Gastrocnemius medialis (tissue), 4 donors: Measurements from ENCODE around the gene GRK4. TPM values are rescaled to one million over a fixed set of nuclear protein-coding genes. Genes with fewer than 3 reads are reported as not detected.

Experiments
- ATAC-seq, 2 donors: fragments of 150-250 bp; one replicate each; pipeline ENCODE4 v1.9.1; 2016
- DNase-seq, 2 donors: peaks; one replicate each; pipeline ENCODE4 v3.0.0-alpha.2; 2019
- H3K27ac ChIP-seq, 4 donors: fragments of 200-600 bp; sonication (generic); 1 replicate in 1 of 4; 2 replicates in 3 of 4; pipeline ENCODE4 v1.5.1; 2016 to 2018; ENCODE audit warnings: mild to moderate bottlenecking in 2 of 4, moderate library complexity in 1 of 4
- H3K27me3 ChIP-seq, 3 donors: fragments of 200-600 bp; sonication (generic) in 2 of 3; 1 replicate in 1 of 3; 2 replicates in 2 of 3; pipeline versions ENCODE4 v1.5.1 to v1.6.0; 2016 to 2019; ENCODE audit warnings: mild to moderate bottlenecking in 1 of 3, moderate library complexity in 1 of 3
- H3K36me3 ChIP-seq, 2 donors: fragments of 200-600 bp; sonication (generic) in 1 of 2; one replicate each; pipeline ENCODE4 v1.5.1; 2017 to 2018
- H3K4me1 ChIP-seq, 2 donors: fragments of 200-600 bp; sonication (generic) in 1 of 2; one replicate each; pipeline ENCODE4 v1.5.1; 2016 to 2017; ENCODE audit warnings: mild to moderate bottlenecking in 2 of 2
- H3K4me3 ChIP-seq, 4 donors: fragments of 200-600 bp; sonication (generic) in 3 of 4; 1 replicate in 1 of 4; 2 replicates in 3 of 4; pipeline ENCODE4 v1.5.1; 2016 to 2019; ENCODE audit warnings: mild to moderate bottlenecking in 2 of 4
- H3K9me3 ChIP-seq, 3 donors: fragments of 200-600 bp; sonication (generic) in 2 of 3; 1 replicate in 1 of 3; 2 replicates in 2 of 3; pipeline ENCODE4 v1.5.1; 2016 to 2019
- CTCF ChIP-seq, 5 experiments: fragments of 450-650 bp in 3 of 5; fragments of 200-600 bp in 2 of 5; sonication (generic) in 2 of 5; IDR thresholded peaks in 4 of 5; conservative IDR thresholded peaks in 1 of 5; 1 replicate in 4 of 5; 2 replicates in 1 of 5; pipeline ENCODE4 v1.5.1; 2016 to 2019; ENCODE audit warnings: antibody characterized with exemption in 5 of 5, mild to moderate bottlenecking in 3 of 5, moderate library complexity in 3 of 5
- POLR2A ChIP-seq, 2 donors: fragments of 450-650 bp; IDR thresholded peaks; one replicate each; pipeline ENCODE4 v1.6.1; 2017; ENCODE audit warnings: antibody characterized with exemption in 2 of 2, mild to moderate bottlenecking in 2 of 2, moderate library complexity in 2 of 2
- in situ Hi-C, 4 donors: fragments of 200-750 bp; cut with MboI; loops; one replicate each; pipeline versions ENCODE4 v1.15.0 to v1.8.0; 2017; ENCODE audit warnings: low sequenced_read_pairs in 4 of 4
- intact Hi-C: fragments of 100-400 bp; cut with DNase I; formaldehyde crosslinking; loops from one replicate; pipeline ENCODE4 v1.15.1; 2023; ENCODE audit warnings: low total_unique reads
- total RNA-seq, 4 donors: library from RNA; depleted of rRNA; stranded (reverse); fragments of >200 nt; gene quantifications; one replicate each; pipeline versions ENCODE4 v1.1.0 to v1.2.3, GENCODE V29; 2016

Gene GRK4
- total RNA-seq, 4 donors from 2014 or later, result 2.8 to 5.8 (median 3.7) TPM

GRCh38 chr4:3007724-3008123 is 44.4 kb downstream of the GRK4 start:
- Histone ChIP-seq H3K4me1 (no peaks in the 10 kb centered on the region), H3K36me3 (no peaks in the 10 kb centered on the region), H3K4me3 (no peak overlapping the region), H3K27me3 (no peaks in the 10 kb centered on the region), H3K27ac (no peak overlapping the region), H3K9me3 (no peaks in the 10 kb centered on the region)
- intact Hi-C loops (no loop called here), in situ Hi-C loops (no loop called here)
- TF ChIP-seq POLR2A (IDR thresholded peaks at IDR 0.05), result no peak
- TF ChIP-seq CTCF (IDR thresholded peaks at IDR 0.05 in 4 of 5, conservative IDR thresholded peaks at IDR 0.05 in 1 of 5), result no peak
- ATAC-seq (no peak), DNase-seq (no peak)

GRCh38 chr4:3009422-3009821 is 46.1 kb downstream of the GRK4 start:
- H3K36me3 ChIP-seq, result no peaks in the 10 kb centered on the region
- H3K9me3 ChIP-seq, result no peaks in the 10 kb centered on the region
- no peak for ATAC-seq
- intact Hi-C loops, result no loop called here
- TF ChIP-seq POLR2A (IDR thresholded peaks at IDR 0.05), result no peak
- TF ChIP-seq CTCF (IDR thresholded peaks at IDR 0.05 in 4 of 5, conservative IDR thresholded peaks at IDR 0.05 in 1 of 5), result no peak
- no peaks in the 10 kb centered on the region for H3K4me1 ChIP-seq
- H3K4me3 ChIP-seq, result no peak overlapping the region
- DNase-seq, result no peak
- H3K27ac ChIP-seq, result no peak overlapping the region
- in situ Hi-C loops, result no loop called here
- H3K27me3 ChIP-seq, result no peaks in the 10 kb centered on the region

GRCh38 chr4:3010577-3010976 is 47.2 kb downstream of the GRK4 start:
- TF ChIP-seq CTCF (IDR thresholded peaks at IDR 0.05 in 4 of 5, conservative IDR thresholded peaks at IDR 0.05 in 1 of 5) (no peak), POLR2A (IDR thresholded peaks at IDR 0.05) (no peak)
- no peaks in the 10 kb centered on the region for H3K36me3 ChIP-seq
- no peaks in the 10 kb centered on the region for H3K27me3 ChIP-seq
- DNase-seq (no peak), ATAC-seq (no peak)
- H3K27ac ChIP-seq, result no peak overlapping the region
- no peaks in the 10 kb centered on the region for H3K9me3 ChIP-seq
- intact Hi-C loops, result no loop called here
- H3K4me3 ChIP-seq, result no peak overlapping the region
- H3K4me1 ChIP-seq, result no peaks in the 10 kb centered on the region
- in situ Hi-C loops, result no loop called here

GRCh38 chr4:3010998-3011397 is 47.6 kb downstream of the GRK4 start:
- TF ChIP-seq POLR2A (IDR thresholded peaks at IDR 0.05), result no peak
- no peak for TF ChIP-seq CTCF (IDR thresholded peaks at IDR 0.05 in 4 of 5, conservative IDR thresholded peaks at IDR 0.05 in 1 of 5)
- no peak for ATAC-seq
- Histone ChIP-seq H3K4me3 (no peak overlapping the region), H3K36me3 (no peaks in the 10 kb centered on the region), H3K9me3 (no peaks in the 10 kb centered on the region), H3K27ac (no peak overlapping the region), H3K4me1 (no peaks in the 10 kb centered on the region), H3K27me3 (no peaks in the 10 kb centered on the region)
- in situ Hi-C loops, result no loop called here
- DNase-seq, result no peak
- intact Hi-C loops, result no loop called here

GRCh38 chr4:3011456-3012220 is 48.3 kb downstream of the GRK4 start:
- intact Hi-C loops, result no loop called here
- Histone ChIP-seq H3K9me3 (no peaks in the 10 kb centered on the region), H3K4me1 (no peaks in the 10 kb centered on the region), H3K4me3 (no peak overlapping the region), H3K27me3 (no peaks in the 10 kb centered on the region), H3K36me3 (no peaks in the 10 kb centered on the region), H3K27ac (no peak overlapping the region)
- DNase-seq (no peak), ATAC-seq (no peak)
- in situ Hi-C loops, result no loop called here
- TF ChIP-seq CTCF (IDR thresholded peaks at IDR 0.05 in 4 of 5, conservative IDR thresholded peaks at IDR 0.05 in 1 of 5), result no peak
- no peak for TF ChIP-seq POLR2A (IDR thresholded peaks at IDR 0.05)
